Uterus (tissue), 2 donors: Measurements from ENCODE around the gene NR2F2.
A peak's percentile ranks its signal among the peaks of the same experiment; 100 is the strongest.

ENCODE experiments used
- CTCF ChIP-seq, 4 experiments: fragments of 200-600 bp in 2 of 4; fragments of 450-650 bp in 2 of 4; sonication (generic) in 2 of 4; IDR thresholded peaks; one replicate each; pipeline ENCODE4 v1.5.1; 2016 to 2019; ENCODE audit warnings: antibody characterized with exemption in 4 of 4, mild to moderate bottlenecking in 2 of 4, moderate library complexity in 1 of 4
- POLR2A ChIP-seq, 2 donors: fragments of 450-650 bp; IDR thresholded peaks; one replicate each; pipeline ENCODE4 v1.6.1; 2016; ENCODE audit warnings: antibody characterized with exemption in 2 of 2, mild to moderate bottlenecking in 1 of 2, moderate library complexity in 1 of 2

- TF ChIP-seq POLR2A (IDR thresholded peaks at IDR 0.05) (peak in 1 of 2 donors; percentile 34), CTCF (IDR thresholded peaks at IDR 0.05) (peak; percentile 48 to 80 (median 65))
These were observed 23.6 kb downstream of the NR2F2 start for GRCh38 chr15:96353930-96354730.
